Activated B cell treated with CpG ODN at 0.5 μM for 24 hours (primary cell): ENCODE results near the gene ETDC. TPM values are rescaled to one million over a fixed set of nuclear protein-coding genes. Genes with fewer than 3 reads are reported as not detected.
"Not testable (repeated sequence)": the region's sequence is repeated elsewhere in the genome, so short reads cannot be mapped to it uniquely, and the experiment has no call there.

Source experiments
- ATAC-seq: fragments of 200-7000 bp; cut with Tn5 transposase; one replicate; pipeline ENCODE4 v1.10.0; 2021; ENCODE audit warnings: low read depth, mild to moderate bottlenecking, moderate library complexity
- CTCF ChIA-PET: fragments of 350-600 bp; sonication (Branson Sonifier 250); formaldehyde crosslinking; loops from one replicate; lab custom pipeline; 2021; ENCODE audit warnings: antibody characterized with exemption; lab: Charles Lee
- POLR2A ChIA-PET: fragments of 350-600 bp; sonication (Branson Sonifier 250); formaldehyde crosslinking; loops from one replicate; lab custom pipeline; 2021; ENCODE audit warnings: antibody characterized with exemption; lab: Charles Lee
- DNase-seq: peaks from one replicate; pipeline ENCODE4 v3.0.0; 2022
- H3K27ac Mint-ChIP-seq: one replicate; pipeline ENCODE4 v1.8.0; 2020; ENCODE audit warnings: mixed read lengths
- H3K27me3 Mint-ChIP-seq: one replicate; pipeline ENCODE4 v1.8.0; 2021; ENCODE audit warnings: mixed read lengths
- H3K36me3 Mint-ChIP-seq: one replicate; pipeline ENCODE4 v1.8.0; 2021; ENCODE audit warnings: low read depth, mixed read lengths
- H3K4me1 Mint-ChIP-seq: one replicate; pipeline ENCODE4 v1.8.0; 2021; ENCODE audit warnings: mixed read lengths
- H3K4me3 Mint-ChIP-seq: one replicate; pipeline ENCODE4 v1.8.0; 2020; ENCODE audit warnings: mild to moderate bottlenecking, mixed read lengths
- H3K9me3 Mint-ChIP-seq: one replicate; pipeline ENCODE4 v1.8.0; 2020; ENCODE audit warnings: mixed read lengths
- CTCF ChIP-seq: fragments of 200-600 bp; IDR thresholded peaks from one replicate; pipeline ENCODE4 v1.8.0; 2022; ENCODE audit warnings: antibody characterized with exemption, mild to moderate bottlenecking
- intact Hi-C: fragments of 100-400 bp; cut with micrococcal nuclease; formaldehyde crosslinking; loops from one replicate; pipeline ENCODE4 v1.15.1; 2024
- total RNA-seq: library from RNA; stranded (reverse); gene quantifications from 2 replicates; pipeline ENCODE4 v1.2.3, GENCODE V29; 2022

ETDC gene
- total RNA-seq = not detected in 2 replicates

GRCh38 chrX:135309430-135309923 lies at the start of gene ETDC:
ETDC (plus strand) TSS chrX:135309480; CDS start chrX:135309480, 0 bp downstream.
- Mint-ChIP-seq H3K4me3 (no peak within 1 kb of the TSS), H3K27ac (no peak within 1 kb of the TSS), H3K27me3 (no peaks in the 10 kb centered on the region), H3K4me1 (peaks cover 32% of the 10 kb centered on the region), H3K36me3 (no peaks in the 10 kb centered on the region), H3K9me3 (no peaks in the 10 kb centered on the region)
- ATAC-seq = no peak
- ChIA-PET POLR2A (no interaction called here), CTCF (no interaction called here)
- intact Hi-C loops = no loop called here
- TF ChIP-seq CTCF = no peak
- no peak for DNase-seq

- H3K27me3 Mint-ChIP-seq, H3K4me3 Mint-ChIP-seq, H3K4me1 Mint-ChIP-seq, CTCF ChIA-PET, H3K27ac Mint-ChIP-seq, H3K9me3 Mint-ChIP-seq, H3K36me3 Mint-ChIP-seq, POLR2A ChIA-PET, DNase-seq, intact Hi-C loops, ATAC-seq: not testable (repeated sequence)
Observed at GRCh38 chrX:135260976-135261375, 48.3 kb upstream of the ETDC start.

DNA sequence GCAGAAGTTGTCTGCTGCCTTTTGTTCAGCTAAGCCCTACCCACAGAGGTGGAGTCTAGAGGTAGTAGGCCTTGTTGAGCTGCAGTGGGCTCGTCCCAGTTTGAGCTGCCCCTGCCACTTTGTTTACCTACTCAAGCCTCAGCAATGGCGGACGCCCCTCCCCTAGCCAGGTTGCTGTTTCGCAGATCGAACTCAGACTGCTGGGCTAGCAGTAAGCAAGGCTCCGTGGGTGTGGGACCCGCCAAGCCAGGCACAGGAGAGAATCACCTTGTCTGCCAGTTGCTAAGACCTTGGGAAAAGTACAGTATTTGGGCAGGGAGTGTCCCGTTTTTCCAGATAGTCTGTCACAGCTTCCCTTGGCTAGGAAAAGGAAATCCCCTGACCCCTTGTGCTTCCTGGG lies 45.9 kb upstream of the ETDC start:
- CTCF ChIA-PET, intact Hi-C loops, DNase-seq, H3K4me1 Mint-ChIP-seq, H3K36me3 Mint-ChIP-seq, H3K27me3 Mint-ChIP-seq, H3K9me3 Mint-ChIP-seq, H3K4me3 Mint-ChIP-seq, H3K27ac Mint-ChIP-seq, POLR2A ChIA-PET, ATAC-seq: not testable (repeated sequence)

DNA sequence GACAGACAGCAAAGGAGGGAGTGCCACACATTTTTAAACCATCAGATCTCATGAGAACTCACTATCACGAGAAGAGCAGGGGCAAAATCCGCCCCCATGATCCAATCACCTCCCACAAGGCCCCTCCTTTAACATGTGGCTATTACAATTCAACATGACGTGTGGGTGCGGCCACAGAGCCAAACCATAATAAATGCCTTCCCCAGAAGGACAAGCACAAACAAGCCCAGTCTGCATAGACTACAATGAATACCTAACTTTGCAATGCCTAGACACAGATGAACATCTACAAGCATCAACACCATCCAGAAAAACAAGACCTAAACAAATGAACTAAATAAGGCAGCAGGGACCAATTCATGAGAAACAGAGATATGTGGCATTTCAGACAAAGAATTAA lies 45.1 kb upstream of the ETDC start:
- ATAC-seq (no peak), DNase-seq (no peak)
- no peaks in the 10 kb centered on the region for H3K4me1 Mint-ChIP-seq
- no peak overlapping the region for H3K4me3 Mint-ChIP-seq
- CTCF ChIA-PET = no interaction called here
- no peak overlapping the region for H3K27ac Mint-ChIP-seq
- H3K36me3 Mint-ChIP-seq = no peaks in the 10 kb centered on the region
- POLR2A ChIA-PET = no interaction called here
- no peak for TF ChIP-seq CTCF
- H3K27me3 Mint-ChIP-seq = peaks cover 6% of the 10 kb centered on the region
- intact Hi-C loops = no loop called here
- no peaks in the 10 kb centered on the region for H3K9me3 Mint-ChIP-seq

DNA sequence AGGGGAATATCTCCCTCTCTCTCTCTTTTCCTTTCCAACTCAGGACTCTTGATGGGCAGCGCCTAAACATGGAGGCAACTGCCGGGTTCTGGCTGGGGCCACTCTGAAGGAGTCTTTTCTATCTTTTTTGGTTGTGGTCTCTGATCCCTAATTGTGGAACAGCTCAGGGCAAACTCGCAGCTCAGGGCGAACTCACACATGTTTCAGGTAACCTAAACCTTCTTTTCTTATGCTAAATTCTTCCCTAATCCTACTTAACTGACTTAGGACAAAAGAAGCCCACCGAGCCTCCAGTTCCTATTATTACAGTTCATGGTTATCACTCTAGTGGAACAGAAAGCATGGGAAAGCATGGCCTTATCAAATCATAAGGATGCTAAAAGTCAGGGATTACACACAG lies 36.1 kb upstream of the ETDC start:
- Mint-ChIP-seq H3K4me3 (no peak overlapping the region), H3K36me3 (no peaks in the 10 kb centered on the region), H3K9me3 (no peaks in the 10 kb centered on the region), H3K27ac (no peak overlapping the region), H3K27me3 (no peaks in the 10 kb centered on the region), H3K4me1 (no peaks in the 10 kb centered on the region)
- POLR2A ChIA-PET = no interaction called here
- DNase-seq = no peak
- CTCF ChIA-PET = no interaction called here
- no peak for ATAC-seq
- no peak for TF ChIP-seq CTCF
- intact Hi-C loops = no loop called here

DNA sequence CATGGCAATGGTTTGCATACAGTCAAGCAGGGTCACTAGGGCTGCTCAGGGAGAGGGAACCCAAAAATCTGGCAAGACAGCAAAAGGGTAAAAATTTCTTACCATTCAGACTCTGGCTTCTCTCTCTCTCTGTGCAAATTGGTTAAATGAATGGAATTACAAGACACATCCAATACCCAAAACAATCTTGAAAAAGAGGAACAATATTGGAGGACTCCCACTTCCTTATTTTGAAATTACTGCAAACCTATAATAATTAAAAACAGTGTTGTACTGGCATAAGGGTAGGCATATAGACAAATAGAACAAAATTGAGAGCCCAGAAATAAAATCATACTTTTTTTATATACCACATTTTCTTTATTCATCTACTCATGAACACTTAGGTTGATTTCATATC lies 33.3 kb upstream of the ETDC start:
- Mint-ChIP-seq H3K27ac (no peak overlapping the region), H3K4me1 (no peaks in the 10 kb centered on the region), H3K4me3 (no peak overlapping the region), H3K9me3 (peaks cover 11% of the 10 kb centered on the region), H3K27me3 (no peaks in the 10 kb centered on the region), H3K36me3 (peaks cover 4% of the 10 kb centered on the region)
- intact Hi-C loops = no loop called here
- CTCF ChIA-PET = no interaction called here
- no peak for DNase-seq
- no peak for TF ChIP-seq CTCF
- POLR2A ChIA-PET = no interaction called here
- ATAC-seq = no peak
